GF-D8 (cell line): Measurements from ENCODE around the gene COL6A6.
"Not testable (repeated sequence)": the region's sequence is repeated elsewhere in the genome, so short reads cannot be mapped to it uniquely, and the experiment has no call there.

Experiments used
- DNase-seq: peaks from one replicate; lab custom pipeline; 2025; lab: John Stamatoyannopoulos, UW

COL6A6 gene

DNA sequence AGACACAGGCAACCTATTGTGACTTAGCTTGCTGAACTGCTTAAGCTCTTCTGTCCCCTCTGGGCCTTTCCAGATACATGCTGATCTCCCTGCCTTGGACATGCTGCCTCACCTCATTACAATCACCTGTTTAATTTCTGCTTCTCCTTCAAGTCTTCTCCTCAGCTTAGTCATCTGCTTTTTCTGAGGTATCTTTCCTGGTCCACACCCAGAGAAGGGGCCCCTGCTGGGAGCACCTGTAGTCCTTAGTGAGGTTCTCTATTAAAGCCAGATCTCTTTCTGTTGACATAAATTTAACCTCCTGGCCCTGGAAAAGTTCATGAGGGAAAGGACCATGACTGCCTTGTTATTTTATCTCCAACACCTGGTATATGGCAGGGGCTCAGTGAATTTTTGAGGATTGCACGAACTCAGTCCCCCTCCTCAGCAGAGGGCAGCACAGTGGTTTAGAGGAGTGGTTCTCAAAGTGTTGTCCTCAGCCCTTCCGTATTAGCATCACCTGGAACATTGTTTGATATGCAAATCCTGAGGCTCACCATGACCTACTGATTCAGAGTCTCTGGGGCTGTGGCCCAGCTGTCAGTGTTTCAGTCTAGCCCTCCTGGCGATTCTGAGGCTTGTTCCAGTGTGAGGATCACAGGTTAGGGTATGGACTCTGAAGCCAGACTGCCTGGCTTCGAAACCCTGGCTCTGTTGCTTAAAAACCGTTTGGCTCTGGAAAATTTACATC, 12.7 kb downstream of the COL6A6 start:
- DNase-seq, result no peak

- DNase-seq, result no peak
Observed at GRCh38 chr3:130533247-130533646, 16.3 kb downstream of the COL6A6 start.

- DNase-seq, result no peak
Observed at GRCh38 chr3:130537673-130538304, 20.8 kb downstream of the COL6A6 start.

GRCh38 chr3:130539005-130539404, 22.0 kb downstream of the COL6A6 start:
- no peak for DNase-seq

- no peak for DNase-seq
Observed at GRCh38 chr3:130543322-130543721, 26.3 kb downstream of the COL6A6 start.

DNA sequence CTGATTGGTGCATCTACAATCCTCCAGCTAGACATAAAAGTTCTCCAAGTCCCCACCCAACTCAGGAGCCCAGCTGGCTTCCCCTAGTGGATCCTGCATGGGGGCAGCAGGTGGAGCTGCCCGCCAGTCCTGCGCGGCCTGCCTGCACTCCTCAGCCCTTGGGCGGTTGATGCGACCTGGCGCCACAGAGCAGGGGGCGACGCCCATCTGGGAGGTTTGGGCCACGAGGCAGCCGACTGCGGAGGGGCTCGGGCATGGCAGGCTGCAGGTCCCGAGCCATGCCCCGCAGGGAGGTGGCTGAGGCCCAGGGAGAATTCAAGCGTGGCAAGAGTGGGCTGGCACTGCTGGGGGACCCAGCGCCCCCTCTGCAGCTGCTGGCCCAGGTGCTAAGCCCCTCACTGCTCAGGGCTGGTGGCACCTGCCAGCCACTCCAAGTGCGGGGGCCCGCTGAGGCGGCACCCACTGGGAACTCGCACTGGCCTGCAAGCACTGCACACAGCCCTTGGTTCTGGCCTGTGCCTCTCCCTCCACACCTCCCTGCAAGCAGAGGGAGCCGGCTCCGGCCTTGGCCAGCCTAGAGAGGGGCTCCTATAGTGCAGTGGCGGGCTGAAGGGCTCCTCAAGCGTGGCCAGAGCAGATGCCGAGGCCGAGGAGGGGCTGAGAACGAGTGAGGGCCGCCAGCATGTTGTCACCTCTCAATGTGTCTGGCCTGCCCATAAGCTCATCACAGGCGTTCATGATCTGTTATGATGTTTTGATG, 30.1 kb downstream of the COL6A6 start:
- no peak for DNase-seq

GRCh38 chr3:130547680-130548065, 30.7 kb downstream of the COL6A6 start:
- not testable (repeated sequence) for DNase-seq

DNA sequence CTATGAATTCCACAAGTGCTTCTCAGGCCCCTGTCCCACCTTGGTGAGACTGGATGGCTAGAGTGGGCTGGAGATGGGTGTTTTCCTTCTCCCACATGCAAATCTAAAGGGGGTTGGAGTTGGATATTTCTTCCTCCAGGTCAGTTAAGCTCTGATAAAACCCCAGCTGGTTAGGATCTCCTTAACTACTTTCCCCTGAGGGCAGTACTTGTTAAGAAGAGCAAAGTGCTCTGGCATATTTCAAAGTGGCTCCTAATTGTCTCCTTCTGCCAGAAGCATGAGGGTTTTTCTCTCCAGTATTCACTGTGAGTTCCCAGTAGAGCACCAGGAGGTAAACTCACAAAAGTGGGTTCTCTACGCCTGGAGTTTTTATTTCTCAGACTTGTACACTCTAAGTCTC, 31.4 kb downstream of the COL6A6 start:
- no peak for DNase-seq

GRCh38 chr3:130557336-130558035, 40.5 kb downstream of the COL6A6 start:
- no peak for DNase-seq

GRCh38 chr3:130558366-130558765, 41.4 kb downstream of the COL6A6 start:
- DNase-seq, result no peak

DNA sequence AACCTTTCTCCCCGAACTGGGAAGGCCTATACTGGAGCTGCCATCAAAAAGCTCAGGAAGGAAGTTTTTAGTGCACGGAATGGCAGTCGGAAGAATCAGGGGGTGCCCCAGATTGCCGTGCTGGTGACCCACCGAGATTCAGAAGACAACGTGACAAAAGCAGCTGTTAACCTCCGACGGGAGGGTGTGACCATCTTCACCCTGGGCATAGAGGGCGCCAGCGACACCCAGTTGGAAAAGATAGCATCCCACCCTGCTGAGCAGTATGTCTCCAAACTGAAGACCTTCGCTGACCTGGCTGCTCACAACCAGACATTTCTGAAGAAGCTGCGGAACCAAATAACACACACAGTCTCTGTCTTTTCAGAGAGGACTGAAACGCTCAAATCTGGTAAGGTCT, 48.2 kb downstream of the COL6A6 start:
- DNase-seq, result no peak
